IMR-90 (cell line): ENCODE measurements around the gene PARVB. TPM values are rescaled to one million over a fixed set of nuclear protein-coding genes. Genes with fewer than 3 reads are reported as not detected.

ENCODE experiments used
- ATAC-seq: fragments of 200-7000 bp; cut with Tn5 transposase; 2 replicates; pipeline ENCODE4 v1.9.1; 2020; ENCODE audit warnings: low read depth, mild to moderate bottlenecking, moderate library complexity
- BruUV-seq: library from RNA; stranded (reverse); fragments of 400-500 nt; replicated peaks from 2 replicates; lab custom pipeline; 2021; lab: Mats Ljungman, UMichigan
- CTCF ChIA-PET: fragments of 300-600 bp; formaldehyde crosslinking; extraction: SDS; loops from one replicate; lab custom pipeline; 2021; ENCODE audit warnings: antibody characterized with exemption; lab: Yijun Ruan, JAX
- POLR2A ChIA-PET: fragments of 300-600 bp; sonication (Branson Sonifier 250); formaldehyde crosslinking; loops from one replicate; lab custom pipeline; 2022; ENCODE audit warnings: antibody characterized with exemption; ENCODE audit not compliant: unreplicated experiment; lab: Charles Lee
- DNase-seq: peaks from one replicate; pipeline ENCODE4 v3.0.0; 2013
- H2AFZ ChIP-seq: replicated peaks from 2 replicates; pipeline ENCODE3; 2013; ENCODE audit warnings: low read length, mild to moderate bottlenecking; ENCODE audit not compliant: poor library complexity
- H2AK5ac ChIP-seq: 2 replicates; pipeline ENCODE4 v1.6.1; 2013; ENCODE audit warnings: low read depth, low read length, inconsistent platforms
- H2AK9ac ChIP-seq: replicated peaks from 2 replicates; pipeline ENCODE3; 2013; ENCODE audit warnings: mild to moderate bottlenecking, low read depth, low read length, moderate library complexity; ENCODE audit not compliant: poor library complexity
- H2BK120ac ChIP-seq: 2 replicates; pipeline ENCODE4 v1.6.1; 2013; ENCODE audit warnings: low read depth, low read length, inconsistent platforms
- H2BK15ac ChIP-seq: 3 replicates; pipeline ENCODE4 v1.6.1; 2013; ENCODE audit warnings: low read depth, low read length, inconsistent platforms
- H2BK20ac ChIP-seq: 2 replicates; pipeline ENCODE4 v1.6.1; 2013; ENCODE audit warnings: low read depth, mild to moderate bottlenecking, inconsistent platforms, low read length, moderate library complexity
- H2BK5ac ChIP-seq: 2 replicates; pipeline ENCODE4 v1.6.1; 2013; ENCODE audit warnings: mild to moderate bottlenecking, low read depth, low read length, inconsistent platforms; ENCODE audit not compliant: poor library complexity, severe bottlenecking
- H3K14ac ChIP-seq: replicated peaks from 2 replicates; pipeline ENCODE4 v1.6.1; 2013; ENCODE audit warnings: low read depth, low read length, inconsistent platforms
- H3K18ac ChIP-seq: 2 replicates; pipeline ENCODE4 v1.6.1; 2013; ENCODE audit warnings: low read depth, low read length, control low read depth
- H3K23ac ChIP-seq: 2 replicates; pipeline ENCODE4 v1.6.1; 2013; ENCODE audit warnings: low read depth, low read length, inconsistent platforms
- H3K27ac ChIP-seq: 2 replicates; pipeline ENCODE4 v1.5.1; 2013; ENCODE audit warnings: mild to moderate bottlenecking, control low read depth, low read length; ENCODE audit not compliant: insufficient read depth
- H3K27me3 ChIP-seq: 2 replicates; pipeline ENCODE4 v1.6.1; 2013; ENCODE audit warnings: low read length; ENCODE audit not compliant: control insufficient read depth, insufficient read depth
- H3K36me3 ChIP-seq: 2 replicates; pipeline ENCODE4 v1.6.1; 2013; ENCODE audit warnings: low read length, mixed read lengths; ENCODE audit not compliant: control insufficient read depth, insufficient read depth
- H3K4ac ChIP-seq: 2 replicates; pipeline ENCODE4 v1.6.1; 2013; ENCODE audit warnings: low read depth, low read length, inconsistent platforms
- H3K4me1 ChIP-seq: 2 replicates; pipeline ENCODE4 v1.6.1; 2013; ENCODE audit warnings: low read length, mixed read lengths; ENCODE audit not compliant: control insufficient read depth, insufficient read depth
- H3K4me2 ChIP-seq: 2 replicates; pipeline ENCODE4 v1.6.1; 2013; ENCODE audit warnings: low read depth, mild to moderate bottlenecking, control low read depth, low read length, moderate library complexity
- H3K4me3 ChIP-seq: 2 replicates; pipeline ENCODE4 v1.5.1; 2013; ENCODE audit warnings: low read depth, mild to moderate bottlenecking, control low read depth, low read length, moderate library complexity; ENCODE audit not compliant: insufficient read depth
- H3K56ac ChIP-seq: 2 replicates; pipeline ENCODE4 v1.6.1; 2013; ENCODE audit warnings: low read length, inconsistent platforms; ENCODE audit not compliant: insufficient read depth; ENCODE audit errors: extremely low read depth
- H3K79me1 ChIP-seq, 2 experiments: 2 replicates each; pipeline ENCODE4 v1.6.1; 2013; ENCODE audit warnings: low read length in 2 of 2, inconsistent platforms in 1 of 2, low read depth in 1 of 2
- H3K9ac ChIP-seq: 2 replicates; pipeline ENCODE4 v1.6.1; 2013; ENCODE audit warnings: low read depth, low read length, control low read depth
- H3K9me1 ChIP-seq: 2 replicates; pipeline ENCODE4 v1.6.1; 2013; ENCODE audit warnings: low read length, inconsistent platforms; ENCODE audit not compliant: insufficient read depth
- H3K9me3 ChIP-seq: 2 replicates; pipeline ENCODE4 v1.6.1; 2013; ENCODE audit warnings: low read length; ENCODE audit not compliant: control insufficient read depth, insufficient read depth
- H4K20me1 ChIP-seq: 2 replicates; pipeline ENCODE4 v1.6.1; 2013; ENCODE audit warnings: low read length, inconsistent platforms; ENCODE audit not compliant: insufficient read depth
- H4K5ac ChIP-seq: 2 replicates; pipeline ENCODE4 v1.6.1; 2013; ENCODE audit warnings: mild to moderate bottlenecking, low read depth, low read length, control low read depth
- H4K8ac ChIP-seq, 2 experiments: 2 replicates each; pipeline ENCODE4 v1.6.1; 2013; ENCODE audit warnings: low read depth in 2 of 2, low read length in 2 of 2, control low read depth in 1 of 2, inconsistent platforms in 1 of 2
- H4K91ac ChIP-seq: 2 replicates; pipeline ENCODE4 v1.6.1; 2013; ENCODE audit warnings: low read depth, low read length, inconsistent platforms; ENCODE audit not compliant: insufficient read depth
- BHLHE40 ChIP-seq: fragments of 150-350 bp; IDR thresholded peaks from 2 replicates; pipeline ENCODE4 v1.6.1; 2016; ENCODE audit warnings: mild to moderate bottlenecking, low read depth, low read length
- CHD1 ChIP-seq: IDR thresholded peaks from 2 replicates; pipeline ENCODE4 v1.6.1; 2012; ENCODE audit warnings: low read depth, low read length, improper control_type of control experiment
- CTCF ChIP-seq: conservative IDR thresholded peaks from 2 replicates; pipeline ENCODE4 v1.5.1; 2012; ENCODE audit warnings: mild to moderate bottlenecking, low read depth, low read length, improper control_type of control experiment
- ELK1 ChIP-seq: fragments of 150-350 bp; IDR thresholded peaks from 2 replicates; pipeline ENCODE4 v1.6.1; 2016; ENCODE audit warnings: low read depth, mild to moderate bottlenecking, low read length, moderate library complexity, borderline replicate concordance
- FOS ChIP-seq: fragments of 150-350 bp; IDR thresholded peaks from 2 replicates; pipeline ENCODE4 v1.6.1; 2016; ENCODE audit warnings: low read depth, low read length
- MAZ ChIP-seq: IDR thresholded peaks from 2 replicates; pipeline ENCODE4 v1.6.1; 2012; ENCODE audit warnings: low read depth, mild to moderate bottlenecking, low read length, improper control_type of control experiment, moderate library complexity, borderline replicate concordance
- MXI1 ChIP-seq: IDR thresholded peaks from 2 replicates; pipeline ENCODE4 v1.6.1; 2012; ENCODE audit warnings: low read depth, mild to moderate bottlenecking, low read length, moderate library complexity, borderline replicate concordance
- NFE2L2 ChIP-seq: fragments of 150-350 bp; IDR thresholded peaks from 2 replicates; pipeline ENCODE4 v1.6.1; 2016; ENCODE audit warnings: low read depth, mild to moderate bottlenecking, low read length
- POLR2A ChIP-seq: IDR thresholded peaks from 2 replicates; pipeline ENCODE4 v1.6.1; 2012; ENCODE audit warnings: mild to moderate bottlenecking, low read depth, low read length
- RAD21 ChIP-seq: IDR thresholded peaks from 2 replicates; pipeline ENCODE4 v1.6.1; 2012; ENCODE audit warnings: low read length, improper control_type of control experiment
- RCOR1 ChIP-seq: IDR thresholded peaks from 2 replicates; pipeline ENCODE4 v1.6.1; 2012; ENCODE audit warnings: mild to moderate bottlenecking, low read length, improper control_type of control experiment; ENCODE audit not compliant: insufficient replicate concordance
- SMC3 ChIP-seq: fragments of 150-350 bp; IDR thresholded peaks from 2 replicates; pipeline ENCODE4 v1.6.1; 2016; ENCODE audit warnings: low read depth, mild to moderate bottlenecking, antibody characterized with exemption, low read length, moderate library complexity
- USF2 ChIP-seq: fragments of 150-350 bp; IDR thresholded peaks from 2 replicates; pipeline ENCODE4 v1.6.1; 2017; ENCODE audit warnings: mild to moderate bottlenecking, antibody characterized with exemption, low read length, low read depth
- WGBS, 2 experiments: methylation state at CpG; one replicate each; pipeline versions ENCODE4 v1.1.5 to v1.1.7; 2013; ENCODE audit warnings: missing lambda C conversion rate in 2 of 2; ENCODE audit not compliant: insufficient read length in 1 of 2; ENCODE audit errors: extremely low coverage in 2 of 2; 5-methylcytosine and 5-hydroxymethylcytosine counted together
- dilution Hi-C: fragments of 300-500 bp; cut with HindIII; formaldehyde crosslinking; loops from one replicate; pipeline ENCODE4 v1.14.3; 2018; ENCODE audit warnings: low sequenced_read_pairs; ENCODE audit not compliant: unreplicated experiment
- in situ Hi-C: fragments of 300-500 bp; cut with MboI; formaldehyde crosslinking; loops from 3 replicates; pipeline ENCODE4 v1.14.3; 2019; ENCODE audit warnings: low sequenced_read_pairs, inconsistent platforms, mixed read lengths
- intact Hi-C: fragments of 100-400 bp; cut with micrococcal nuclease; formaldehyde crosslinking; loops from 2 replicates; pipeline ENCODE4 v1.10.0; 2022
- polyA plus RNA-seq, 3 experiments: library from polyadenylated mRNA; depleted of rRNA; stranded (reverse); fragments of >200 nt; gene quantifications; 2 replicates each; pipeline ENCODE4 v1.2.3, GENCODE V29; 2012; ENCODE audit warnings: low replicate concordance in 1 of 3
- total RNA-seq: library from RNA; depleted of rRNA; stranded (reverse); fragments of >200 nt; gene quantifications from 2 replicates; pipeline ENCODE4 v1.2.3, GENCODE V29; 2012

The PARVB gene
- total and polyA plus RNA-seq, 2 of the 4 experiments (the other 2 are of a cell fraction) = 44.3 to 53.9 TPM

- intact Hi-C loops (no loop called here), dilution Hi-C loops (no loop called here), in situ Hi-C loops (no loop called here)
- Histone ChIP-seq H3K14ac (no peak overlapping the region), H4K5ac (no peak overlapping the region), H2BK20ac (no peak overlapping the region), H3K4me1 (no peaks in the 10 kb centered on the region), H3K4ac (no peak overlapping the region), H3K18ac (no peak overlapping the region), H2AK5ac (no peak overlapping the region), H2BK15ac (no peak overlapping the region), H2AK9ac (no peak overlapping the region), H3K4me2 (no peak overlapping the region), H3K27ac (no peak overlapping the region), H2BK120ac (no peak overlapping the region), H3K27me3 (no peaks in the 10 kb centered on the region), H4K20me1 (no peaks in the 10 kb centered on the region), H3K79me1 (no peaks in the 10 kb centered on the region), H2BK5ac (no peak overlapping the region), H3K9me3 (no peaks in the 10 kb centered on the region), H3K56ac (no peak overlapping the region), H3K36me3 (no peaks in the 10 kb centered on the region), H3K9ac (no peak overlapping the region), H3K23ac (no peak overlapping the region), H4K8ac (no peak overlapping the region), H3K4me3 (no peak overlapping the region), H3K9me1 (peaks cover 3% of the 10 kb centered on the region; the same call in 1 of the 2 replicates), H2AFZ (no peak overlapping the region), H4K91ac (no peak overlapping the region)
- POLR2A ChIA-PET = no interaction called here
- no TSS peak for BruUV-seq
- DNase-seq (no peak), ATAC-seq (no peak)
- TF ChIP-seq CTCF (no peak), FOS (no peak), MAZ (no peak), USF2 (no peak), ELK1 (no peak), RCOR1 (no peak), NFE2L2 (no peak), BHLHE40 (no peak), SMC3 (no peak), RAD21 (no peak), MXI1 (no peak), CHD1 (no peak), POLR2A (no peak)
- CTCF ChIA-PET = interaction anchor here (0.6 to 0.9 kb wide), 3 partner anchors 12 to 69 kb away, joined by 3 to 4 read pairs (median 4); partner anchors contain the start of gene PARVB
- WGBS, 2 experiments = 100% methylated on average over 1 of the region's 5 CpGs; no CpG with 5 or more reads in 1 of the 2 experiments
Measured at GRCh38 chr22:44012162-44012561, 11.9 kb upstream of the PARVB start.
